Measurements from ENCODE around the gene VDAC1. TPM values are rescaled to one million over a fixed set of nuclear protein-coding genes. Genes with fewer than 3 reads are reported as not detected.

The VDAC1 gene
- total RNA-seq, 1 experiment from 2014 or later = 419 TPM

DNA sequence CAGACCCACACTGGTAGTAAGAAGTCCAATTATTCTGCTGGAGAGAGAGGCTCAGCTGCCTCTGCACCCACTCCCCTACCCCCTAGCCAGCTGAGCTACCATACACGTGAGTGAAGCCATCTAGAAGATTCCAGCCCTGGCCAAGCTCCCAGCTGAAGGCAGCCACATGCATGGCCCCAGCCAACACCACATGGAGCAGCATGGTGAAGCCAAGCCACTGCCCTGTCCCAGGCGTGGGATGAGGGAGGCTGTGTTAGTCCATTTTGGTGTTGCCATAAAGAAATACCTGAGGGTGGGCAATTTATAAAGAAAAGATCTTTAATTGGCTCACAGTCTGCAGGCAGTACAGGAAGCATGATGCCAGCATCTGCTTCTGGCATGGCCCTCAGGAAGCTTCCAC lies 20.0 kb upstream of the VDAC1 start:
- DNase-seq (ENCODE audit: low read depth) = no peak

DNA sequence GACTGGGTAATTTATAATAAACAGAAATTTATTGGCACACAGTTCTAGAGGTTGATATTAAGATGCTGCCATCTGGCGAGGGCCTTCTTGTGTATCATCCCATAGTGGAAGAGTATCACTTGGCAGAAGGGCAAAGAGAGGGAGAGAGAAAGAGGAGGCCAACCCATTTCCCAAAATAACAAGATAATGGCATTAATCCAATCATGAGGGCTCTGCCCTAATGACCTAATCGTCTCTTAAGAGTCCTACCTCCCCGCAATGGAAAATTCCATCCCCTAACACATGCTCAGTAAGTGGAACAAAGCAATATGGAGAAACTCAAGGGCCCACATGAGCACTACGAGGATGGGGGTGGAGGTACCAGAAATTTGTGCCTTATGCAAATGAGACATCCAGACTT lies 17.6 kb upstream of the VDAC1 start:
- DNase-seq (ENCODE audit: low read depth) = peak; percentile 16

- no peak for DNase-seq (ENCODE audit: low read depth)
Measured at GRCh38 chr5:134020188-134020587, 15.4 kb upstream of the VDAC1 start.

DNA sequence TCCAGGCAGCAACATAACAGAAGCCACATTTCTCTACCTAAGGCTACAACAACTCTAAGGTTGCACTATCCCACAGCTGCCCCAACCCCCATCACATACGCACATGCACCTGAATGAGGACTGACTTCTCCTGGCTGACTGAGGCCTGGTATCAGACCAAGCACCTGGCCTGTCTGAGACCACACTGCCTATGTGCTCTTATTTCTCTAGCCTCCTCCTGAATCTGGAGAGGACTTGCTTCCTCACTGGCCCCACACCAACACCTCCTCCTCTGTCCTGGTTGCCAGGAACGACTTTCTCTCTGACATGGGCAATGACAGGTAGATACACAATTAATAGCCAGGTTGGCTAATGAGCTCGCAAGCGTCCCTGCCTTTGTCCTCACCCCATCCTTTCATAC lies 14.9 kb upstream of the VDAC1 start:
- DNase-seq (ENCODE audit: low read depth) = no peak

GRCh38 chr5:134018986-134019316 lies 14.2 kb upstream of the VDAC1 start:
- DNase-seq (ENCODE audit: low read depth) = no peak

GRCh38 chr5:134018154-134018985 lies 13.6 kb upstream of the VDAC1 start:
- peak; percentile 71 for DNase-seq (ENCODE audit: low read depth)

GRCh38 chr5:134008266-134008749 lies 3.5 kb upstream of the VDAC1 start:
- DNase-seq (ENCODE audit: low read depth) = no peak

DNA sequence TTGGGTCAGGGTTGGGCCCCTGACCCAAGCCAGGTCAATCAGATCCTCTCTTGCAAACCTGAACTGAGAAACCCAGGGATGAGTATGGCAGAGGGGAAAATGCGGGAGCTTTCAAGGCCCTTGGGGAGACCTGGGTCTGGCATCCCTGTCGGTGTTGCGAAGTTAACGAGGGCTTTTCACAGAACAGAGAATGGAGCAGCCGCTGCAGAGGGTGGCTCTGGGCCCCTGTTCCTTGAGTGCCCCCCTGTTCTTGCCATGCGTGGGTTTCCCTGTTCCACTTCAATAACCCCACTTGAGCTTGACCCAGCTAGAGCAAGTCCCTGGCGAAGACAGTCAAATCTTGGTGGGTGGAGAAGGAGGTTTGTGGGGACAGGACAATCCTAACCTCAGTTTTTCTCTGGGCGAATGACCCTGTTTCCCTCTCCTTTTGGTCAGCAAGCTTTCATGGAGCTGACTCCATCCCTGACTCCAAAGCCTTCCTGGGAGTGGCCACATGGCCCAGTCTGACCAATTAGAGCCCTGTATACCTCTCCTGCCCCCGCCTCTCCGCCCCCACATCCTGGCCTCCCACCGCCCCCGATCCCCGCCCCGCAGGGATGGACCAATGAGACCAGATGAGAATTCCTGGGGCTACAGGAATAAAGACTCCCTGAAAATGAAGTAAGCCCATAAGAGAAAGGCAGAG lies 2.9 kb upstream of the VDAC1 start:
- peak; percentile 53 for DNase-seq (ENCODE audit: low read depth)

- no peak for DNase-seq (ENCODE audit: low read depth)
Measured at GRCh38 chr5:134006115-134006514, 1.3 kb upstream of the VDAC1 start.

DNA sequence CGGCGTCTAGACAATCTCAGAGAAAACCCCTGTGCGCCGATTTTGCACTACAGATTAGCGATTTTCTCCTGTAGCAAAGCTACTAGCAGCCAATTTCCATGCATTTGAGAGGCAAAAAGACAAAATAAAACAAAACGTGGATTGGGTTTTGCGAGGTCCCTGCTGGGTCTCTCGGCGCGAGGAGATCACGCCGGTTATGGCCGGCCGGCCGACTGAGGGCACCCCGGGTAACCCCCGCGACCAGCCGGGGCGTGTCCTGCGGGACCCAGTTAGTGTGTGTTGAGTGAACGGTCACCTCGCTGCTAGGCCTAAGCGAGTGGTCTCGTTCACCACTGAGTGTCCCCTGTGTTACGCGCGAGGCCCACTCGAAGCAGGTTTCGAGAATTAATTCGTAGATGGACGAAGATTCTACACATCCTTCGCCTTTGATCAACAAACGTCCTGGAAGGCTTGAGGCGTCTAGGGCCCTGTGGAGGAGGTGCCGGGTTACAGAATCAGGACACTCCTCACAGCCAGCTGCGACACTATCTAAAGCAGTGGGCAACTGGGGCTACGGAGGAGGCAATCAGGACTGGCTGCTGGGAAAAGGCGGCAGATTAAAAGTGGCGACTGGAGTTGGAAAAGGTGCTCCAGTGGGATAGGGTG lies 764 bp upstream of the VDAC1 start:
- DNase-seq (ENCODE audit: low read depth) = no peak

GRCh38 chr5:134003817-134004625 lies 754 bp downstream of the VDAC1 start:
- peak; percentile 45 for DNase-seq (ENCODE audit: low read depth)

GRCh38 chr5:134003064-134003816 lies 1.5 kb downstream of the VDAC1 start:
- DNase-seq (ENCODE audit: low read depth) = no peak

DNA sequence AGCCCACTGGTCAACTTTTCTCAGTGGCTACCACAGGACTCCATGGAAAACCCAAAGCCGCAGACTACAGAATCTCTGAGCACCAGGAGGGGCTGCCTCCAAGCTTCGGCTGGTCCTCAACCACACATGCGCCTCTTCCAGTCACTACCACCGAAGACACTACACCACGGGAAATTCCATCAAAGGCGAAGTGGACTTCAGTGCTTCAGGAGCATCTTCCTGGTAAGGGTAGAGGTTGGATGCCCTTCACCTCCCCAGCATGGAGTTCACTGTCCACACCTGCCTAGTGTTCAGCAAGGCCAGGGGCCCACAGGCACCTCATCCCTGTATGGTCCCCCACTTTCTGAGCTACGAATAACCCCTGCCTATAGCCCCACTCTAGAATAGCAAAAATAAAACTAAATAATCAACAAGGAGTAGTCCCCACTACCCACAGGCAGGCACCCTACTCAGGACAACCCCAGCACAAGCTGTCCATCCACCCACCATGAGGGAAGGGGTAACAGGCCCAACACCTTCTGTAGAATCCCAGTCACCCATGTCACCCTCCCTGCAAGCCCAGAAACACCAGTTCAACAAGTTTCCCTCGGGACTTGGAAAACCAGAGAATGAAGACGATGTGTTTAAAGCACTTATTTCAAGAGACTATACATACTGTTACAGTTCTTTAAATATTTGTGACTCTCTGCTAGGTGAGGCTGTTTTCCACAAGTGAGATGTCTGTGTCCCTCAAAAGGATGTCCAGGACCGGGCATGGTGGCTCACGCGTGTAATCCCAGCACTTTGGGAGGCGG lies 2.6 kb downstream of the VDAC1 start:
- no peak for DNase-seq (ENCODE audit: low read depth)

DNA sequence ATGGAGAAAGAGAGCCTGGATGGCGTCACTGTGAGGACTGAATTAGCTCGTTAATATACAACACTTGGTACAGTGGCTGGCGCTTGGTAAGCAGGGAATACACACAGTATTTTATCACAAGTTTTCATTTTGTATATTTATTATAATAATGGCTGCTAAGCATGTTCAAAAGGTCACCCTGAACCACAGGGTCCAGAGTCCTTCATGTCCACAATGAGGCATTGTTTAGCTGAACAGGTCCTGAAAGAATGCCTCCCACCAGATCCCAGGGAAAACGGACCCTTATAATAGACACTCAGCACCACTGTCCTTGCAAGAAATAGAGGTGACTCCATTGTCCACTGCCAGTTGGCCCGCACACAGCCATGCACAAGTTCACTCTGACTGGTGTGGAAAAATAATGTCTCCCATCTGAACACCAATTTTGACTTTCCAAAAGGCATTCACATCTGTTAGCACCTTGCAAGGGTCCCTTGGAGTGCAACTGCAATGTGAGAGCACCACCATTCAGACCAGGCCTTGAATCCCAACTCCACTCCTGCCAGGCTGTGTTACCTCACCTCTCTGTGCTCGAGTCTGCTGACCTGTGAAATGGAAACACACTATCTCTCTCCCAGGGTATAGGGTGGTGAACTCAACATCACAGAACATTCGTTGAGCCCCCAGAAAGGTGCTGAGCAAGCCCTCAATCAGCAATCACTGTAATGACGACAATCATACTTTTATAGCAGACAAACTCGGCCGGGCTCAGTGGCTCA lies 3.9 kb downstream of the VDAC1 start:
- no peak for DNase-seq (ENCODE audit: low read depth)

DNA sequence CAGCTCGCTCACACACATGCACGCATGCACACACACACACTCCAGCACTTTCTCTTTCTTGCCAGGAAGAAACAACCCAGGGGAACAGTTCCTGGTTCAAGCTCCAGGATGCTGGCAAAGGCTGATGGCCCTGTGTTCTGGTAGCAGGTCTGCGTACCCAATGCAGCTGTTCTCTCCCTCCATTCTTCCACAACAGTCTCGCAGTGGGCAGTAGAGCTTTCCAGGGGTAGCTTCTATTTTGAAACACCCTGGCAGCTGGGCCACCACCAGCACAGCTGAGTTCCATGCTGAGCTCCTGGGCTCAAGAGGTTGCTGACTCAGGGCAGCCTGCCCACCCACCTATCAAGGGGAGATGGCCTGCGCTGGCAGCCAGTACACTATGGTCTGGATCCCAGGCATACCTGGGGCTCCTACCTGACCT lies 4.7 kb downstream of the VDAC1 start:
- DNase-seq (ENCODE audit: low read depth) = no peak

DNA sequence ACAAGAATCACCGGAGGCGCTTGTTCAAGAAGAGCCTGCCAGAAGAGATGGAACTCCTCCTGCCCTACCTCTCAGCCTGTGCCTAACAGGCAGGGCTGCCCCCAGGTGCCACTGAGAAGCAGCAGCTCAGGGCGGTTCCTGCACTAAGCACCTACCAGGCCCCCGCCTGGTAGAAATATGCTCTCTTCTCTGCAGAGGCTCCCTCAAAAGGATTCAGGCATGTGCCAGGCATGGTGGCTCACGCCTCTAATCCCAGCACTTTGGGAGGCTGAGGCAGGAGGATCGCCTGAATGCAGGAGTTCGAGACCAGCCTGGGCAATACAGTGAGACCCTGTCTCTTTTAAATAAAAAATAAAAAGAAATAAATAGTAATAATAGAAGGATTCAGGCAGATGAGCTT lies 6.0 kb downstream of the VDAC1 start:
- DNase-seq (ENCODE audit: low read depth) = no peak

GRCh38 chr5:133998042-133998441 lies 6.7 kb downstream of the VDAC1 start:
- no peak for DNase-seq (ENCODE audit: low read depth)

DNA sequence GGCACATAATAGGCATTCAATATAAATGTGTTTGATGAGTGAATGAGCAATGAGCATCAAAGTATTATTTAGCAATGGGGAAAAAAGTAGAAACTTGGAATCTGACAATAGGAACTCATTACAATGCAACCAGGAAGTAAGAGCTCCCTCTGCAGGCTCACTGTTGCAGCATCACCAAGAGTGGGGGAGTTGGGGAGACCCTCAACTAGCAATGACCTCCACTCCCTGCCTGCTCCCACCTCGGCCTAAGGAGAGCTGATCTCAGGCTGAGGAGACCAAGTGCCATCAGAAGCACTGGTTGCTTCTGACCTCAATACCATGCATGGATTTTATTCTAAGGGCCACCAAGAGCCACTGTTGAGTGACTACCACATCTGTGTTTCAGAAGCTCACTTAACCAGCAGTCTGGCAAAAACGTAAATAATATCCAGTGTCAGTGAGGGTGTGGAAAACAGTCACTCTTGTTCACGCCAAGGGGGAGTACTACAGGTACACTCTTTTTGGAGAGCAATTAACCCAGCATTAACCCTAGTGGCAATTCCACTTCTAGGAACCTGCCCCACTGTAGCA lies 8.0 kb downstream of the VDAC1 start:
- no peak for DNase-seq (ENCODE audit: low read depth)

DNA sequence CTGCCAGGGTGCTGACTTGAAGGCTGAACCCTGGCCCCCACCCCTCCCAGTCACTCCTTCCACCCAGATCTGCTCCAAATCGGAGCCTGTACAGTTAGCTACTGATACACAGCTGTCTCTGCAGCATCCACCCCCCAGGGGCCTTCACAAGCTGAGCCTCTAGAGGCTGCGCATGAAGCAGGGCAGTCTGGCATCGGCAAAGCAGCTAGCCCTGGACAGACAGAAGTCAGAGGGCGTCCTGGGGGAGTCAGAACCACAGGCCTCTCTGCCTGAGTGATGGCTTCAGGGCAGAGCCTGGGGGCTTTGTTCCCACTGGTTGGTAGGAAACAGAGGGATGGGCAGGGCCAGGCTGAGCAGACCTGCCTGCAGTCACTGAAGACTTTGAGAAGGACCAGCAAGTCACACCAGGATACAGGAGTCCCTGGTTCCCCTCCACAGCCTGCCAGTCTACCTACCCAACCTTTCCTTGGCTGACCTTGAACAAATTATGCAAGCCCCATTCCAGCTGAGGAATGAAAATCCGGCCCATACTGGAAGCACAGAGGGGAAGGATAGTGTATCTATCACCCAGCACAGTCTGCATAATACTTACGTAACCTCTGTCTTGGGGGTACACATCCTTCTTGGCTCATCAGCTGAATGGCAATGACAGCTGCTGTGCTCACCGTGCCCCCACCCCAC lies 8.8 kb downstream of the VDAC1 start:
- DNase-seq (ENCODE audit: low read depth) = no peak

Measured in RPMI7951 (cell line).